DOHH2 (cell line): Measurements from ENCODE around the gene PRRC2A.

Experiments
- CTCF ChIP-seq: fragments of 200-600 bp; sonication (generic); IDR thresholded peaks from one replicate; pipeline ENCODE4 v1.5.1; 2014; ENCODE audit warnings: antibody characterized with exemption, mild to moderate bottlenecking, low read depth, low read length; ENCODE audit not compliant: poor library complexity, severe bottlenecking
- EZH2phosphoT487 ChIP-seq: fragments of 200-600 bp; sonication (generic); IDR thresholded peaks from 2 replicates; pipeline ENCODE4 v1.6.1; 2017; ENCODE audit warnings: borderline replicate concordance, mild to moderate bottlenecking, antibody characterized with exemption, low read length, moderate library complexity, mixed read lengths

GRCh38 chr6:31669676-31670075 is 49.2 kb downstream of the PRRC2A start, which contains the start of gene LY6G5B:
- no peak for TF ChIP-seq CTCF
- no peak for TF ChIP-seq EZH2phosphoT487
